ENCODE results near the gene HTRA1. TPM values are rescaled to one million over a fixed set of nuclear protein-coding genes. Genes with fewer than 3 reads are reported as not detected.

Gene HTRA1
- total RNA-seq, 3 donors from 2014 or later: 116 to 347 (median 152) TPM

DNA sequence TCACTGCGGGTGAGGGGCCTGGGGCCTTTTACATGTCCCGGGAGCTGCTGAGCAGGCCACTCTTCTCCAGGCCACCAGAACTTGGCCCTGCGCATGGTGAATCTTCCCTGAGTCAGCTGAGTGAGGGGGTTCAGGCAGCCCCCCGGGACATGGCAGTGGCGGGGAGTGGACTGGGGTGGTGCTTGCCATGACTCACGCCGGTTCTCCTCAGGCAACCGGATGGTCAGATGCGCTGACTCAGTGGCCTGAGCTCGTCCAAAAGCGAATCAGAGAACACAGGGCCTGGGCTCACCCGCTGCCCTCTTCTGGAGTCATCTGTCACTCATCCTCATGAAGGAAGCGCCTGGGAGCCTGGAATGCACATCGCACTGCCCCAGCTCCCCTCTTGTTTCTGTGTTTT is 33.5 kb downstream of the HTRA1 start:
- no peak for TF ChIP-seq POLR2A (IDR thresholded peaks at IDR 0.05)
- peak in 1 of 3 donors; percentile 50 for TF ChIP-seq POLR2AphosphoS5 (IDR thresholded peaks at IDR 0.05)
- Histone ChIP-seq H3K27ac (peak overlapping the region; percentile 81 to 88), H3K27me3 (no peaks in the 10 kb centered on the region), H3K36me3 (no peaks in the 10 kb centered on the region), H3K4me1 (peaks cover 13 to 14% of the 10 kb centered on the region in 2 donors), H3K4me3 (no peak overlapping the region), H3K9me3 (no peaks in the 10 kb centered on the region)
- intact Hi-C loops (cut with DNase I; ENCODE audit: low total_unique reads): no loop called here
- DNase-seq (ENCODE audit: low spot score in 2 of 2): no peak

DNA sequence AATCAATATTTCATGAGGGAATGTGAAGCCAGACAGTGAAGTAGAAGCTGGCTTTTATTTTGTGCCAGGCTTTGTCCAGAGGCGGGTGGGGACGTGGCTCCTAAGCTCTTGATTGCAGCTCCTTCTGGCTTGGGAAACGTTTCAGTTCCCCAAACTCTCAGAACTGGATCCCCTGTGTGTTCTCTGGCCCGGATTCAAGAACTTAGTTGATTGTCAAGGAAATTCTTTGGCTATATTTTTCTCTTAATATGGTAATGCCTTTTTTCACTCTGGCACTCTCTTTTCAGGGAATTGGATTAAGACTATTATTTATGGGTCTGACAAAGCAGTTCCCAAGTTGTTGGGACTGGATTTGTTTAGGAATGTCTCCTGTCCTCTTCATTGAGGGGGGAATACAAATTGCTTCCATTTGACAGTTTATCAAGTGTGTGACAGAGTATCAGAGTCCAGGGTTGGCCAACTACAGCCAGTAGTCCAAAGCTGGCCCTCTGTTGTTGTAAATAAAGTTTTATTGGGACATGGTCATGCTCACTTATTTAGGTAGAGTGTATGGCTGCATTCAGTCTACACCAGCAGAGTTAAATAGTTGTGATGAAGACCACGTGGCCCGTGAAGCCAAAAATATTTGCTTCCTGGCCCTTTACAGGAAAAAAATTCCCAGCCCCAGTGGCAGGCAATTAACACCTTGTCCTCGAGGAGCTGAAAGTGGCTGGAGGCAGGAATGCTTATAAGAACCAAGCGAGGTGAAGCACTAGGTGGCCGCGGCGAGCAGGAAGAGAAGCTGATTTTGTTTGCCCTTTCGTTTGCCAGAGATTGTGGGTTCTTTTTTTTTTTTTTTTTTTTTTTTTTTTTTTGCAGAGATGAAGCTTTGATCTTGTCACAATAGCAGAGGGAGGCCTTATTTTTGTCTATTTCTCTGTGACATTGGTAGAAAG is 34.3 kb downstream of the HTRA1 start:
- TF ChIP-seq POLR2AphosphoS5 (IDR thresholded peaks at IDR 0.05) (peak in 1 of 3 donors; percentile 73), POLR2A (IDR thresholded peaks at IDR 0.05) (no peak)
- TF ChIP-seq, protein P1, sequence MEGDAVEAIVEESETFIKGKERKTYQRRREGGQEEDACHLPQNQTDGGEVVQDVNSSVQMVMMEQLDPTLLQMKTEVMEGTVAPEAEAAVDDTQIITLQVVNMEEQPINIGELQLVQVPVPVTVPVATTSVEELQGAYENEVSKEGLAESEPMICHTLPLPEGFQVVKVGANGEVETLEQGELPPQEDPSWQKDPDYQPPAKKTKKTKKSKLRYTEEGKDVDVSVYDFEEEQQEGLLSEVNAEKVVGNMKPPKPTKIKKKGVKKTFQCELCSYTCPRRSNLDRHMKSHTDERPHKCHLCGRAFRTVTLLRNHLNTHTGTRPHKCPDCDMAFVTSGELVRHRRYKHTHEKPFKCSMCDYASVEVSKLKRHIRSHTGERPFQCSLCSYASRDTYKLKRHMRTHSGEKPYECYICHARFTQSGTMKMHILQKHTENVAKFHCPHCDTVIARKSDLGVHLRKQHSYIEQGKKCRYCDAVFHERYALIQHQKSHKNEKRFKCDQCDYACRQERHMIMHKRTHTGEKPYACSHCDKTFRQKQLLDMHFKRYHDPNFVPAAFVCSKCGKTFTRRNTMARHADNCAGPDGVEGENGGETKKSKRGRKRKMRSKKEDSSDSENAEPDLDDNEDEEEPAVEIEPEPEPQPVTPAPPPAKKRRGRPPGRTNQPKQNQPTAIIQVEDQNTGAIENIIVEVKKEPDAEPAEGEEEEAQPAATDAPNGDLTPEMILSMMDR (IDR thresholded peaks at IDR 0.05): no peak
- Histone ChIP-seq H3K9me3 (no peaks in the 10 kb centered on the region), H3K27me3 (no peaks in the 10 kb centered on the region), H3K4me3 (no peak overlapping the region), H3K36me3 (no peaks in the 10 kb centered on the region), H3K27ac (peak overlapping the region; percentile 81 to 88), H3K4me1 (peaks cover 13 to 14% of the 10 kb centered on the region in 2 donors)
- peak in 1 of 2 donors; percentile 59 for DNase-seq (ENCODE audit: low spot score in 2 of 2)
- intact Hi-C loops (cut with DNase I; ENCODE audit: low total_unique reads): no loop called here

DNA sequence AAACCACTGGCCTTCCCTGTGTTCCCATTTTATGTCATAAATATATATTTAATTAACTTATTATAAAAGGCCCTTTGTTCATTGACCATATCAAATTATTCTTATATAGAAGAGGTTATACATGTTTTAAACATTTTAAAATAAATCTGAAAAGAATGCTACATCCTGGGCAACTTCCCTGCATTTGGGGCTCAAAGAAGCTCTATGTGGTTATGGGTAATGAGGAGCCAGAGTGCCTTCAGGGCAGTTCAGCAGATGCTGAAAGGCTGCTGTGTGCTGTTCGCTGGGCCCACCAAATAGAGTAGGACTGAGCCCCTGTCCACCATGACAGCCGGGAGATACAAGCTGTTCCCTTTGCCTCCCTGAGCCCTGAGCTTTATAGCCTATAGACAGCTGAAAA is 35.9 kb downstream of the HTRA1 start:
- Histone ChIP-seq H3K27ac (no peak overlapping the region), H3K4me3 (no peak overlapping the region), H3K4me1 (peaks cover 13 to 14% of the 10 kb centered on the region in 2 donors), H3K9me3 (no peaks in the 10 kb centered on the region), H3K27me3 (no peaks in the 10 kb centered on the region), H3K36me3 (no peaks in the 10 kb centered on the region)
- TF ChIP-seq, protein P1 (IDR thresholded peaks at IDR 0.05): no peak
- no peak for TF ChIP-seq POLR2AphosphoS5 (IDR thresholded peaks at IDR 0.05)
- no peak for TF ChIP-seq POLR2A (IDR thresholded peaks at IDR 0.05)
- intact Hi-C loops (cut with DNase I; ENCODE audit: low total_unique reads): no loop called here
- DNase-seq (ENCODE audit: low spot score in 2 of 2): no peak

DNA sequence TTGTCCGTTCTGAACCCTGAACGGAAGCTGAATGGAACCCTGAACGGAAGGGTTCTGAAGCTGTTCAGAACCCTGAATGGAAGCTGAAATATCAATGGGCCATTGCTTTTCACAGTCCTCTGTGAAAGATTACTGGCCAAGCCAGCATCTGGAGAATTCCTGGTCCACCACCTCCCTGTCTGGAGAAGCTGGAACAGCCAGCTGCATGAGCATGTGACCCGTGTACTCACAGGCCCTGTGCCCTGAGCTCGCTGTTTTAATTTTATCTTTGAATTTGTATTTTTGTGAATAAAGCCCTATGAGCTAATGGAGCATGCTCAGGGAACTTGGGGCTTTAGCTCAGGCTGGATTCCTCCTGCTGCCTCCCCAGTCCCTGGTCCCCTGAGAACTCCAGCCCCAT is 37.2 kb downstream of the HTRA1 start:
- no peaks in the 10 kb centered on the region for H3K36me3 ChIP-seq
- DNase-seq (ENCODE audit: low spot score in 2 of 2): no peak
- TF ChIP-seq POLR2A (IDR thresholded peaks at IDR 0.05) (no peak), POLR2AphosphoS5 (IDR thresholded peaks at IDR 0.05) (no peak)
- TF ChIP-seq, protein P1 (IDR thresholded peaks at IDR 0.05): no peak
- intact Hi-C loops (cut with DNase I; ENCODE audit: low total_unique reads): no loop called here
- H3K9me3 ChIP-seq: no peaks in the 10 kb centered on the region
- H3K4me3 ChIP-seq: no peak overlapping the region
- peaks cover 8 to 10% of the 10 kb centered on the region in 2 donors for H3K4me1 ChIP-seq
- no peaks in the 10 kb centered on the region for H3K27me3 ChIP-seq
- H3K27ac ChIP-seq: peak overlapping the region; percentile 57 to 80

DNA sequence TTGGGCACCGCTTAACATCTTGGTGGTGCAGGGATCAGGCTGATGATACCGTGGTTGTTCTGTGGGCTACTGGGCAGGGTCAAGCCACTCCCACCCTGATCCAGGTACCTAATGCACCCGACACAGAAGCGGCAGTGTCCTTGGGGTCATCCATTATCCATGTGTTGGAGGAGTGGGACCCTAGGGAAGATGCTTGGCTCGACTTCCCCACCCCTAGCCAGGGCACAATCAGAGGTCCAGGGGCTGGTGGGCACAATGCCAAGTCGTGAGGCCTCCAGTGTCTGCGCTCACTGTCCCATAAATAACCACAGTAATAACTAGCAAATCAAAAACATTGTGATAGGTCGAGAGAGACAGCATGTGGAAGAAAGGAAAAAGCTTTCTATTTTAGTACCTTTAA is 37.7 kb downstream of the HTRA1 start:
- H3K27me3 ChIP-seq: no peaks in the 10 kb centered on the region
- TF ChIP-seq POLR2A (IDR thresholded peaks at IDR 0.05): no peak
- TF ChIP-seq POLR2AphosphoS5 (IDR thresholded peaks at IDR 0.05): no peak
- TF ChIP-seq, protein P1 (IDR thresholded peaks at IDR 0.05): no peak
- H3K27ac ChIP-seq: peak overlapping the region; percentile 57 to 80
- intact Hi-C loops (cut with DNase I; ENCODE audit: low total_unique reads): no loop called here
- H3K9me3 ChIP-seq: no peaks in the 10 kb centered on the region
- no peak for DNase-seq (ENCODE audit: low spot score in 2 of 2)
- no peak overlapping the region for H3K4me3 ChIP-seq
- H3K36me3 ChIP-seq: no peaks in the 10 kb centered on the region
- H3K4me1 ChIP-seq: peaks cover 6 to 8% of the 10 kb centered on the region in 2 donors

Measured in breast epithelium (tissue), 4 donors.